NOMO-1 treated with dmso at 0.1 percent for 144 hours (cell line): ENCODE data around the gene CITED4.
A peak's percentile ranks its signal among the peaks of the same experiment; 100 is the strongest.

ENCODE experiments used
- DNase-seq: peaks from one replicate; lab custom pipeline; 2025; ENCODE audit not compliant: unreplicated experiment; lab: John Stamatoyannopoulos, UW

CITED4 gene

DNA sequence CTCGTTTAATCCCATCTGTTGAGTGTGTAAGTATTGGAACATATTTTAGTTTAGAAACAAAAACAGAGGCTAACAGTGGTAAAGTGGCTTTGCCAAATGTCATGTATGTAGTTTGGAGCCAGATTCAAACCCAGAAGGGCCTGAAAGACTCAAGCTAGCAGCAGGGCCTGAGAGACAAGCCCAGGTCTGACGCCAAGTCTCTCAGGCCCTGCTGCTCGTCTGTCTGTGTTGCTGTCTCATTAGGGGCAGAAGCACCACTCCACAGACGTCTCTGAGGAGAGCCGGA lies 8.3 kb downstream of the CITED4 start:
- DNase-seq, result no peak

DNA sequence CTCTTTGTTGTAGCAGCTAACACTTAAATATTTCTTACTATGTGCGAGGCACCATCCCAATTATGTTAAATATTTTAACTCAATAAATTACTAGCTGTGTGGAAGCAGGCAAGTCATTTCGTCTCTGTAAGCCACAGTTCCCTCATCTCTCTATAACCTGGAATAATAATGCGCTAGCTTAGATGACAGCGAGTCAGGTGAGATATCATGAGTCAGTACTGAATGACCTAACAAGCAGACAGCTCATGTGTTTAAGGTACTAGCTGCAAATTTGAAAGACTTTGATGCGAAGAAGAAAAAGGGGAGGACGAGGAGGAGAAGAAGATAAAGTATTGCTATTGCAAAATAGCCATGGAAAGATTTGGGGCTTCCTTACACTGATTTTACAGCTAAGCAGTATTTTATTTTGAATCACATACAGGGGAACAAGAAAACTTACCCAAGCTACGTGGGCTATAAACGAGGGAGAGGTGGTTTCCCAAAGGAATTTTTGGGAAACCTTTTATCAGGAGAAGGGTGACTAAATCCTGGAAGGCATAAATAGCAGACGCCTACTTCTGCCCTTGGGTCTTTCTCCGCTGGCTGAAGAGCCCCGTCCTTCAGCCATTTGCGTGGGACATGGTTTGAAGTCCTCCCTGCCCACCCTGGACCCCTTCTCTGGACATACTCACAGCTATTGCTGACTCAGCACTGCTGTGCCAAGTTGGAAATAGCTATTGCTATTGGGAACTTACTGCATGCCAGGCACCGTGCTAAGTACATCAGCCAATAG lies 8.9 kb downstream of the CITED4 start:
- DNase-seq, result no peak

DNA sequence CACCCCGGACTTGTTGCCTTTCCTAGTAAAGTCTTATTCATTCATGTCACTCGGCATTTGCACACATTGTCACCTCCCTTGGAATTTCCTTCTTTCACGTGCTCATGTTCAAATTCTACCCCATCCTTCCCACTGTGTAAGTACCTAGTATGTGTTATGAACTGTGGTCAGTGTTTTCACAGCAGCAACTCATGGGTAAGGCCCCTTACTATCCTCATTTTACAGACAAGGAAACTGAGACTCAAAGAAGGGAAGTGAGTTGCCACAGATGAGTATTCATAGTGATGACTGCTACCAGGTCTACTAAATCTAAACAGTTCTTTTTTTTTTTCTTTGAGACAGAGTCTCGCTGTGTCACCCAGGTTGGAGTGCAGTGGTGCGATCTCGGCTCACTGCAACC lies 10.5 kb downstream of the CITED4 start:
- DNase-seq, result no peak

DNA sequence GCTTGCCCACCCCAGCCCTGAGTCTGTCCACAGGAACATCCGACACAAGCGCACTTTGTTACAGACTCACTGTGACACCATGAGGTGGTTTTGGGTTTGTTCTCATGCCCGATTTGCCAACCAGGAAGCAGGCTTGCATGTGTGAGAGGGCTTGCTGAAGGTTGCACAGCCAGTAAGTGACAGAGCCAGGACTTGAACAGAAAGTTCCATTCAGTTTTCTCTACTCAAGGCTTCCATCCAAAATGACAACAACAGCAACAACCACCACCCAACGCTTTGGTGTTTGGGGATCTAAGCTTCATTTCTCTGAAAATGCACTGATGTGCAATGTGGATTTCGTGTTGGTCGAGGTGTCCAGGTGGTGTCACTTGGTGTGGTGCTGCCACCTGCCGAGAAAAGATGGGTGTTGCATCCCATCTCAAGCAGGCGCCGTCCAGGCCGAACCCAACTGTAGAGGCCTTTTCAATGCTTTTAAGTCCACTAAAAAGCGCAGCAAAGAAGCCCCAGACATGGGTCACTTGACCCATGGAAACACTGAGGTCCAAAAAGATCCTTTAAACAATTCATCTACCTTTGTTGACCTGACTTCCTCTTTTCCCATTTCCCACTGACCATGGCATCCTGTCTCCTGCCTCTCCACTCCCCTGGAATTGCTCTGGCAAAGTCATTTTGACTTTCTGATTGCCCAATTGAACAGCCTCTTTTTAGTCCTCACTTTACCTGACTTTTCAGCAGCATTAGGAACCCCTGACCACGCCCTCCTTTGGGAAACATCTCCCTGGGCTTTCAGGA lies 12.2 kb downstream of the CITED4 start:
- peak; percentile 53 for DNase-seq

DNA sequence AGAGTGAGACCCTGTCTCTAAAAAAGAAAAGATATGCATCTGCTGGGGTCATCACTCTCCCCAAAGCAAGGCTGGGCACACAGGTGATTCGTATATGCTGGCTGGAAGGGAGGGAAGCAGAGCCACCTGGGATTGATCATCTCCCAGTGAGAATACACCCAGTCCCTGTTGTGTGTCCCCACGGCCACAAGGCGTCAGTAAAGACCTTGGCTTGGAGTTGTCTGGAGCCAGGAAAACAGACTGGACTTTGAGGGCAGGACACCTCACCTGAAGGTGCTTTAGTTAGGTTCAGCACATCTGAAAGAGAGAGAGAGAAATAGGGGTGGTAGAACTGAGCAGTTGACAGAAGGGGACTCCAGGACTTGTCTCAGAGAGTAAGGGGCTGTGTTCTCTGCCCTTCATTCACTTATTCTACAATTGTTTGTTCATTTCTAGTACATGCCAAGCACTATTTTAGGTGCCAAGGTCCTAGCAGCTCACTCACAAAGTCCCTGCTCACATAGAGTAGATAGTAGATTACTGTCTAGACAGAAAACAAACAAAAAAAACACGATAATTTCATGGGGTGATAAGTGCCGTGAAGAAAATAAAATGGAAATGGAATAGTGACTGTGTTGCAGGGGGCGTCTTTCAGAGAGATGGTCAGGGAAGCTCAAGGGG lies 13.5 kb downstream of the CITED4 start:
- peak; percentile 30 for DNase-seq

DNA sequence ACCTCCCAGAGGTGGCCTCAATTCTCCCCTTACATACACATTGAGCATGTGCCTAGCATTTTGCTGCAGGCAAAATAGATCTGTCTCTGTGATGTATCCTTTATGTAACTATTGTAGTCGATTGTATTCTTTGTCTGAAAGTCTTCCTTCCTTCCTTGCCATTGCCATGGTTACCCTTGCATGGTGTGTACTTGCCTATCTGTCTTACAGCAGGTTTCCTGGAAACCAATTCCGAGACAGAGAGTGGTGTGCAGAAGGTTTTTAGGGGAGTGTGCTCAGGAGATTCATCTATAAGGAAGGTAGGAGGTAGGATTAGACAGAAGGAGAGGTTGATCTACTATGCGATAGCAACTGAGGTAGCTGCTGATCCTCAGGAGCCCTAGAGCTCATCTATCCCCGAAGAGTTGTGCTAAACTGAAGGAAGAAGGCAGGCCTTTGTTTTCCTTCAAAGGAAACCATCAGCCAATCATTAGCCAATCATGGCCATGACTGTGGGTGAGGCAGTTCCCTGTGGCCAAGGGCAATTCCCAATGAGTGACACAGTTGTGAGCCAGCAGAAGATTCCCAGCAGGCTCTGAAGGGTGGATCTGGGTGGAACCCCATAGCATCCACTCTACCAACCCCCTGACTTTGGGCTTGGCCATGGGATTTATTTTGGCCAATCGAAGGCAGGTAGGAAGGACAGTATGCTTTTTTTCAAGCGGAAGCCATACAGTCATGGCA lies 15.0 kb downstream of the CITED4 start:
- no peak for DNase-seq

DNA sequence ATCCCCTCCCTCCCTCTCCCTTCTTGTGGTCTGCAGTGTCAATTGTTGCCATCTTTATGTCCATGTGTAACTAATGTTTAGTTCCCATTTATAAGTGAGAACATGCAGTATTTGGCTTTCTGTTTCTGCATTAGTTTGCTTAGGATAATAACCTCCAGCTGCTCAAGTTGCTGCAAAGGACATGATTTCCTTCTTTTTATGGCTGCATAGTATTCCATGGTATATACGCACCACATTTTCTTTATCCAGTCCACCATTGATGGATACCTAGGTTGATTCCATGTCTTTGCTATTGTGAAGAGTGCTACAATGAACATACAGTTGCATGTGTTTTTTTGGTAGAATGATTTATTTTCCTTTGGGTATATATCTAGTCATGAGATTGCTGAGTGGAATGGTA lies 16.3 kb downstream of the CITED4 start:
- DNase-seq, result no peak

DNA sequence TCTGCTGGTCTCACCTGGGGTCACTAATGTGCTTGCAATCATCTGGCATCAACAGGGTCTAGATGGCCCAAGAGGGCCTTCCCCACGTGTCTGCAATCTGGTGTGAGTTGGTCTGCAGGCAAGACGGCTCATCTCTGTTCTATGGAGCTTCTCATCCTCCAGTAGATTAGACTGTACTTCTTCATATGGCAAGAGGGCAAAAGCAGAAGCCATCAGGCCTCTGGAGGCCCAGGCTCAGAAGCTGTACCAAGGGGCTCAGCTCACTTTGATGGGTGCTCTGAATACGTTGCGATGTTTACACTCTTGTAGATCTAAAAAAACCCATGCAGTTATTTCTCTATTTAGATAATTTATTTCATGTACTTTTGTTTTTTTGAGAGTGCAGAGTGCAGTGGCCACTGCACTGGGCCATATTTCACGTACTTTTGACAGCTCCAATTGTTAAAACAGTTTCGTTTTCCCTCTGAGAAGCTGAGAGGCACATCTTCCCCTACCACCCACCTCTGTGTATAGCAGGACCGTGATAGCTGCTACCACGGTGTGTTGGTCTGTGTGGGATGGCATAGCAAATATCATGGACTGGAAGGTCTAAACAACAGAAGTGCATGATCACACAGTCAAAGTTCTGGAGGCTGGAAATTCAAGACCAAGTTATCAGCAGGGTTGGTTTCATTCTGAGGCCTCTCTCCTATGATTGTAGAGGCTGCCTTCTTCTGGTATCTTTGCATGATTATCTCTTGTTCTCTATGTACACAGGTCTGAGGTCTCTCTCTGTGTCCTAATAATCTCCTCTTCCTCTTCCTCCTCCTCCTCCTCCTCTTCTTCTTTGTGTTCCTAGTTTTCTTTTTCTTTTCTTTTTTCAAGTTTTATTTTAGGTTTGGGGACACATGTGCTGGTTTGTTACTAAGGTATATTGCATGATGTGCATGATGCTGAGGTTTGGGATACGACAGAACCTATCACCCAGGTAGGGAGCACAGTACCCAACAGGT lies 17.0 kb downstream of the CITED4 start:
- no peak for DNase-seq

DNA sequence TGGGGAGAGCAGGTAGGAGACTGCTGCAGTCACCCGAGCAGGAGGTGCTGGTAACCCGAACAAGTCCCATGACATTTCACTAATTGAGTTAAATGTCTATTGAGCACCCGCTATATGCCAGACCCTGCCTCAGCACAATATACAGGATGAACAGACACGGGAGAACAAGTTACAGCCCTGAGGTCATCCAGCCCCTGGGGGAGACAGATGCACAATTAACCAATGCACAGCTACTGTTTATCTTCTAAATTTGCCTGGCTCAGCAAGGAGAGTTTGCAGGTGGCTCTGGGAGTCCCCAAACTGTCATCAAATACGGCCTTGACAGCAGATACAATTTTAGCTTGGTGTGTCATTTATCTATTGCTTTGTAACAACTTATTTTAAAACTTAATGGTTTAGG lies 18.1 kb downstream of the CITED4 start:
- no peak for DNase-seq

DNA sequence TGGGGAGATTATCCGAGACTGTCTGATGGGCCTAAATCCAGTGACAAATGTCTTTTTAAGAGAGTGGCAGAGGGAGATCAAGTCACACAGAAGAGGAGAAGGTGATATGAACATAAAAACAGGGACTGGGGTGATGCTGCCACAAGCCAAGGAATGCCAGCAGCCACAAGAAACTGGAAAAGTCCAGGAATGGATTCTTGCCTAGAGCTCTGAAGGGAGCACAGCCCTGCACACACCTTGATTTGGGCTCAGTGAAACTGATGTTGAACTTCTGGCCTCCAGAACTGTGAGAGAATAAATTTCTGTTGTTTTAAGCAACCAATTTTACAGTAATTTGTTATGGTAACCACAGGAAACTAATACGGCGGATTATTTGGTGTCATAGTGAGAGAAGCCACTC lies 19.5 kb downstream of the CITED4 start:
- no peak for DNase-seq

DNA sequence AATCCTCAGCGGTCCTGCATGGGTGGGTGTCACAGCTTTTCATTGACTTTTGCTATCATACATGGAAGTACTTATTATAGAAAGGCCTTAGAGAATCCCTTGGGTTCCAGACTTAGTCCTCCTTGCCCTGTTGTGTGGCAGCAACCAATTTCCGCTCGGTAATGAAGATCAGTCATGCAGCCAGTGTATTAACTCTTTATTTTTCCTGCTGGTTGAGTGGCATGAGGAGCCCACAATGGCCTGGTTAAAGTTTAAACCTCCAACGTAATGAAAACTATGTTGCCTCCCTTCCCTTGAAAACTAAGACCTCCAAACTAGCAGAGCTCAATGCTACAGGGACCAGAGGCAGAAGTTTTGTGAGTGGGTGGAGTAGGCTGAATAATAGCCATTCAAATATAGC lies 20.0 kb downstream of the CITED4 start:
- DNase-seq, result no peak

DNA sequence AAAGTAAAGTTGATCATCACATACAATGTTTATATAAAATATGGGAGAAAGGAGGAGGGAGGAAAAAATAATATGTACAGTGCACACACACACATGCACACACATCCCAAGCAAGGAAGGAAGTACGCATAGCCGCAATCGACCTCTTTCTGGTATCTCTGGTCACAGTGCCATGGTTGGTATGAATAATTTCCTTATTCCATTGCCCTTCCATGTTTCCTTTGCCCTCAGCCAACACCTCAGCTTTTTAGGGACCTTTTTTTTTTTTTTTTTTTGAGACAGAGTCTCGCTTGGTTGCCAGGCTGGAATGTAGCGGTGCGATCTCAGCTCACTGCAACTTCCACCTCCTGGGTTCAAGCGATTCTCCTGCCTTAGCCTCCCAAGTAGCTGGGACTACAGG lies 20.6 kb downstream of the CITED4 start:
- no peak for DNase-seq

DNA sequence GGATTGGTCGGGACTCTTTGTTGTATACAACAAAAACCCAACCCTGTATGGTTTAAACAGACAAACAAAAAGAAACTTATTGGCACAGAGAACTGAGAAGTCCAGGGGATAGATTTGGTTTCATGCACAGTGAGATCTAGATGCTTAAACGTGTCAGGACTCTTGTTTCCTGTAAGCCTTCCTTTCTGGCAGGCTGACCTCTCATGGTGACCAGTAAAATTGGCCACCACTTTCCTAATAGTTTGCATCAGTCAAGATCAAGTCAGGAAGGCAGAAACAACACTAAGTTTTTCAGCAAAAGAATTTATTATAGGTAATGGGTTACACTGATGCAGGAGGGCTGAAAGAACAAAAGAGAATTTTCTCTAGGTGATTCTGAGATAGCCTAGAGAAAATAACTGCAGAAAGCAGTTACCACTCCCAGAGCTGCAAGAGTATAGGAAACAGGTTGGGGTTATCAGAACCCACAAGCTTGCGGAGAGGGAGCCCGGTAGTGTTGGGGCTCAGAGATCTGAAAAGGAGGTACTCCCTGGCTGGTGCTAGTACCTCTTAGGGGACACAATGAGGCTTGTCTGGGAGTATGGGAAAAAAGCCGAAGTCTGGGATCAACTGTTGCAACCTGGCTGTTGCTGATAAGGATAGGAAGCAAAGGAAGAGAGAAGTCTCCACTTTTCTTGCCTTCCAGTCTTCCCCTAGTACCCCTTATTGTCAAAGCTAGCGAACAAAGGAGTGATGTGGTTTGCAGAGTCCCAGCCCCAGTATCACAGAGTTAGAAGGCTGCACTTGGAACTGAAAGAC lies 21.4 kb downstream of the CITED4 start:
- DNase-seq, result no peak

DNA sequence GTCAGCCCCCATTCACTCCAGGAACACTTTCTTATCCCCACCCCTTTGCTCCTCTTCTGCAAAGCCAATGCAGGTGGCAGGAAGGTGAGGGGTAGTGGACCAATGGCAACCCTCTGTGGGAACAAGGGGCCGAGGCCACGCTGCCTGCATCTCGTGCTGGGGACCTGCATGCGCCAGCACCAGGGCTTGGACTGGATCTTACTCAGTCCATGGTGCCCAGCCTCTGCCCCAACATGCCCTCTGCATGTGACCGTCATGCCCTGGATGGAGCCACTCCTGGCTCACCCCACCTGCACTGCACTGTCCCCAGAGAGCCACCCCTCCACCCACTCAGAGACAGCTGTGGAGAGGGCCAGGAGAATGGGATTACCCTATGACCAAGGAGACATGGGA lies 22.2 kb downstream of the CITED4 start:
- no peak for DNase-seq

DNA sequence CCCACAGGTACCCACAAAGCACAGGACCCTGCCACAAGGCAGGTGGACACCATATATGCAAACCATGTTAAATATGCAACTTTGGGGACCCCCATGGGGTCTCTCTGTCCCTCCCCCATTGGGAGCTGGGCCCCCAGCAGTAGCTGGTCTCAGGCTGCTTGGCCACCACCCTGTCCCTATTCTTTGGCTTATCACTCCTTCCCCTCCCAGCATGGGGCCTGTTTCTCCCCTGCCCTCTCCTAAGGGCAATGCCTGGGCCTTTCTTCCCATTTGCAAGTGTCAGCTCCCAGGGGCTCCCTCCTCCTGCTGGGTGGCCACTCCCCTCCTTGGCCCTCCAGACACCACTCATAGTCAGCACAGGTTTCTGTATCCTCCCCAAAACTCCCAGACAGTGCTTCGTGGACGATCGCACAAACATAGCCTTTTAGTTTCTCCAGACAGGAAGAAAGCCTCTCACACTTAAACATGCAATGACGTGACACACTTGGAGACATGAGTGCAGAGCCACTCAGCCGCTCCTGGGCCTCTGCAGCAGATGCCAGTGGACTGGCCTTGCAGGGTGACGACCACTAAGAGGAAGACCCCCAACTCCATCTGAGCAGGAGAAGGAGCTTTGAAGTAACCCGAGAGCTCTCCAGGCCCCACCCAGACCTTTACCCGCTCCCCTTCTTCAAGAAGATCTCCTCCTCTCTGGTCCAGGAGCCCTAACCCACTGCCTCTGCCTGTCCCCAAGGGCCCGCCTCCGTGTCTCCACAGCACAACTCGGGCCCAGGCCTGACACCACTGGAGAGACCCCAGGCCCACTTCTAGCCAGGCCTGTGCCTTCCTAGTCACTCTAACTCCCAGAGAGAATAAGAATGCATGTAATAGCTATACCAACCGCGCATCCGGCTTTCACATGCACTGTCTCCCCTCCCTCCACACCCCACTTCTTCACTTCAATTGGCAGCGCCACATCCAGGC lies 22.9 kb downstream of the CITED4 start:
- DNase-seq, result no peak

DNA sequence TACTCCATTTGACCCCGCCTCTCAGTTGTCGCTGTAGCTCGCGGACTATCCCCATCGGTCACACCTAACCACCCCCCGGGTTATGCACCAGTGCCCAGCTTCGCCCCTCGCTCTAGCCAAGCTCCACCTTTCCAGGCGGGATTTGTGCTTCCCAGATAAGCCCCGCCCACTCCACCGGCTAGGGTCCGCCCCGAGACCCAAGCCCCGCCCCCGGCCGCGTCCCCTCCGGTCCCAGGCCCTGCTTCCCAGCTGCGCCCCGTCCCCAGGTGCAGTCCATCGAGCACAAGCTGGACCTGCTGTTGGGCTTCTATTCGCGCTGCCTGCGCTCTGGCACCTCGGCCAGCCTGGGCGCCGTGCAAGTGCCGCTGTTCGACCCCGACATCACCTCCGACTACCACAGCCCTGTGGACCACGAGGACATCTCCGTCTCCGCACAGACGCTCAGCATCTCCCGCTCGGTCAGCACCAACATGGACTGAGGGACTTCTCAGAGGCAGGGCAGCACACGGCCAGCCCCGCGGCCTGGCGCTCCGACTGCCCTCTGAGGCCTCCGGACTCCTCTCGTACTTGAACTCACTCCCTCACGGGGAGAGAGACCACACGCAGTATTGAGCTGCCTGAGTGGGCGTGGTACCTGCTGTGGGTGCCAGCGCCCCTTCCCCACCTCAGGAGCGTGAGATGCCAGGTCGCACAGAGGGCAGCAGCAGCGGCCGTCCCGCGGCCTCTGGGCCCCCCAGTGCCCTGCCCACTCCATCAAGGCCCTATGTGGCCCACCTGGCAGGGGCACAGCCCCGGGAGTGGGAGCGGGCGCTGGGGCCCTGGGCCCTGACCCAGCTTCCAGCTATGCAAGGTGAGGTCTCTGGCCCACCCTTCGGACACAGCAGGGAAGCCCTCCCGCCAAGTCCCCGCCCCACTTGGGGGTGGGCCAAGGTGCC lies 23.9 kb downstream of the CITED4 start:
- no peak for DNase-seq

DNA sequence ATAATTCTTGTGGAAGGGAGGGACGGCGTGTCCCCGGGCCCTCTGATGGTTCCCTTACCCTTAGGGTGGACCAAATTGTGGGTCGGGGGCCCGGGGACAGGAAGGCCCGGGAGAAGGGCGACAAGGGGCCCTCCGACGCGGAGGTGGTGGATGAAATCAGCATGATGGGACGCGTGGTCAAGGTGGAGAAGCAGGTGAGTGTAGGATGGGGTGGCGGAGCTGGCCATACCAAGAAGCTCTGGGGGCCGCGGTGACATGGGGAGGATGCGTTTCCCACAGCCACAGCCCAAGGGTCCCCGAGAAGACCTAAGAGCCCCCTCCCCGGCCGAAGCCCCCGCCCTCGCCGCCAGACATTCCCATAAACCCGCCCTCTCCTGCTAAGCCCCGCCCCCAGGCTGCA lies 24.6 kb downstream of the CITED4 start:
- DNase-seq, result no peak
